Activated naive CD4-positive, alpha-beta T cell treated with anti-CD3 and anti-CD28 coated beads, Interleukin-2, amount 50 U/mL, for 16 hours (primary cell): ENCODE measurements around the gene PLXDC1.
"Not testable (repeated sequence)": the region's sequence is repeated elsewhere in the genome, so short reads cannot be mapped to it uniquely, and the experiment has no call there.

Experiments
- DNase-seq: peaks from one replicate; pipeline ENCODE4 v3.0.0-alpha.2; 2020

PLXDC1 gene

GRCh38 chr17:39122991-39123390, 28.4 kb downstream of the PLXDC1 start:
- no peak for DNase-seq

GRCh38 chr17:39121919-39122318, 29.5 kb downstream of the PLXDC1 start:
- DNase-seq: not testable (repeated sequence)

- no peak for DNase-seq
These were observed 32.6 kb downstream of the PLXDC1 start for GRCh38 chr17:39118674-39119419.

- no peak for DNase-seq
These were observed 35.2 kb downstream of the PLXDC1 start for GRCh38 chr17:39116224-39116623.

GRCh38 chr17:39115135-39115534, 36.3 kb downstream of the PLXDC1 start:
- no peak for DNase-seq

- no peak for DNase-seq
These were observed 36.7 kb downstream of the PLXDC1 start for GRCh38 chr17:39114723-39115122.

GRCh38 chr17:39113871-39114270, 37.6 kb downstream of the PLXDC1 start:
- DNase-seq: no peak

- DNase-seq: no peak
These were observed 40.9 kb downstream of the PLXDC1 start for GRCh38 chr17:39110435-39111136.

GRCh38 chr17:39108461-39109375, 42.7 kb downstream of the PLXDC1 start:
- no peak for DNase-seq

- DNase-seq: no peak
These were observed 43.5 kb downstream of the PLXDC1 start for GRCh38 chr17:39107973-39108372.

GRCh38 chr17:39107155-39107554, 44.3 kb downstream of the PLXDC1 start:
- DNase-seq: no peak

- DNase-seq: no peak
These were observed 45.7 kb downstream of the PLXDC1 start for GRCh38 chr17:39105705-39106104.

GRCh38 chr17:39104657-39105056, 46.8 kb downstream of the PLXDC1 start:
- DNase-seq: no peak

- no peak for DNase-seq
These were observed 47.4 kb downstream of the PLXDC1 start for GRCh38 chr17:39104046-39104445.

GRCh38 chr17:39101091-39101490, 50.3 kb downstream of the PLXDC1 start:
- DNase-seq: no peak

GRCh38 chr17:39100530-39100929, 50.9 kb downstream of the PLXDC1 start:
- DNase-seq: no peak

GRCh38 chr17:39099663-39100286, 51.7 kb downstream of the PLXDC1 start:
- DNase-seq: no peak

- no peak for DNase-seq
These were observed 52.8 kb downstream of the PLXDC1 start for GRCh38 chr17:39098588-39098987.

GRCh38 chr17:39097537-39097936, 53.9 kb downstream of the PLXDC1 start:
- DNase-seq: no peak

GRCh38 chr17:39097150-39097519, 54.3 kb downstream of the PLXDC1 start:
- no peak for DNase-seq

- DNase-seq: no peak
These were observed 54.8 kb downstream of the PLXDC1 start for GRCh38 chr17:39096508-39097149.

- no peak for DNase-seq
These were observed 56.1 kb downstream of the PLXDC1 start for GRCh38 chr17:39095309-39095686.
